ENCODE measurements around the gene CRYGN.

GRCh38 chr7:151481650-151482505 lies 41.9 kb upstream of the CRYGN start:
- TF ChIP-seq POLR2A (IDR thresholded peaks at IDR 0.05; ENCODE audit: extremely low read depth, insufficient read length) (no peak), MAX (IDR thresholded peaks at IDR 0.05; ENCODE audit: low read depth, low read length) (no peak), MYC (IDR thresholded peaks at IDR 0.05; ENCODE audit: low read depth, low read length) (no peak)
- TF ChIP-seq, protein P1, sequence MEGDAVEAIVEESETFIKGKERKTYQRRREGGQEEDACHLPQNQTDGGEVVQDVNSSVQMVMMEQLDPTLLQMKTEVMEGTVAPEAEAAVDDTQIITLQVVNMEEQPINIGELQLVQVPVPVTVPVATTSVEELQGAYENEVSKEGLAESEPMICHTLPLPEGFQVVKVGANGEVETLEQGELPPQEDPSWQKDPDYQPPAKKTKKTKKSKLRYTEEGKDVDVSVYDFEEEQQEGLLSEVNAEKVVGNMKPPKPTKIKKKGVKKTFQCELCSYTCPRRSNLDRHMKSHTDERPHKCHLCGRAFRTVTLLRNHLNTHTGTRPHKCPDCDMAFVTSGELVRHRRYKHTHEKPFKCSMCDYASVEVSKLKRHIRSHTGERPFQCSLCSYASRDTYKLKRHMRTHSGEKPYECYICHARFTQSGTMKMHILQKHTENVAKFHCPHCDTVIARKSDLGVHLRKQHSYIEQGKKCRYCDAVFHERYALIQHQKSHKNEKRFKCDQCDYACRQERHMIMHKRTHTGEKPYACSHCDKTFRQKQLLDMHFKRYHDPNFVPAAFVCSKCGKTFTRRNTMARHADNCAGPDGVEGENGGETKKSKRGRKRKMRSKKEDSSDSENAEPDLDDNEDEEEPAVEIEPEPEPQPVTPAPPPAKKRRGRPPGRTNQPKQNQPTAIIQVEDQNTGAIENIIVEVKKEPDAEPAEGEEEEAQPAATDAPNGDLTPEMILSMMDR (IDR thresholded peaks at IDR 0.05; ENCODE audit: low read depth, low read length), result no peak
